H9 (cell line): Measurements from ENCODE around the gene ASS1. TPM values are rescaled to one million over a fixed set of nuclear protein-coding genes. Genes with fewer than 3 reads are reported as not detected.
A peak's percentile ranks its signal among the peaks of the same experiment; 100 is the strongest.

Experiments used
- DNase-seq: peaks from one replicate; pipeline ENCODE4 v3.0.0-alpha.2; 2017
- H2AFZ ChIP-seq: one replicate; pipeline ENCODE4 v1.6.1; 2013; ENCODE audit warnings: mild to moderate bottlenecking, low read length, control low read depth, moderate library complexity
- H2AK5ac ChIP-seq: 2 replicates; pipeline ENCODE4 v1.6.1; 2013; ENCODE audit warnings: low read length, control low read depth, mixed read lengths; ENCODE audit not compliant: insufficient read length
- H2BK120ac ChIP-seq: one replicate; pipeline ENCODE4 v1.6.1; 2013; ENCODE audit warnings: low read depth, mild to moderate bottlenecking, low read length, control low read depth, inconsistent platforms; ENCODE audit not compliant: poor library complexity, severe bottlenecking
- H2BK12ac ChIP-seq: 2 replicates; pipeline ENCODE4 v1.6.1; 2013; ENCODE audit warnings: low read length, control low read depth, mixed read lengths, low read depth; ENCODE audit not compliant: insufficient read length
- H2BK15ac ChIP-seq: 2 replicates; pipeline ENCODE4 v1.6.1; 2013; ENCODE audit warnings: low read depth, low read length, control low read depth
- H2BK20ac ChIP-seq: one replicate; pipeline ENCODE4 v1.6.1; 2013; ENCODE audit warnings: low read depth, mild to moderate bottlenecking, low read length, control low read depth, inconsistent platforms; ENCODE audit not compliant: poor library complexity, severe bottlenecking
- H2BK5ac ChIP-seq: 2 replicates; pipeline ENCODE4 v1.6.1; 2013; ENCODE audit warnings: low read length, control low read depth, mixed read lengths; ENCODE audit not compliant: insufficient read length
- H3K14ac ChIP-seq: 2 replicates; pipeline ENCODE4 v1.6.1; 2013; ENCODE audit warnings: low read length, control low read depth; ENCODE audit not compliant: insufficient read depth
- H3K18ac ChIP-seq: 2 replicates; pipeline ENCODE4 v1.6.1; 2013; ENCODE audit warnings: low read depth, mild to moderate bottlenecking, mixed read lengths, low read length, control low read depth; ENCODE audit not compliant: insufficient read length
- H3K23ac ChIP-seq: 2 replicates; pipeline ENCODE4 v1.6.1; 2013; ENCODE audit warnings: low read length, control low read depth, mixed read lengths, low read depth; ENCODE audit not compliant: insufficient read length
- H3K23me2 ChIP-seq: 2 replicates; pipeline ENCODE4 v1.6.1; 2013; ENCODE audit warnings: low read depth, mild to moderate bottlenecking, mixed read lengths, low read length, control low read depth; ENCODE audit not compliant: insufficient read length, poor library complexity, severe bottlenecking
- H3K27ac ChIP-seq: 2 replicates; pipeline ENCODE4 v1.5.1; 2013; ENCODE audit warnings: low read length, control low read depth, mixed read lengths, low read depth; ENCODE audit not compliant: insufficient read length
- H3K27me3 ChIP-seq: 2 replicates; pipeline ENCODE4 v1.6.1; 2013; ENCODE audit warnings: low read length, control low read depth, inconsistent platforms; ENCODE audit not compliant: insufficient read depth
- H3K4ac ChIP-seq: 2 replicates; pipeline ENCODE4 v1.6.1; 2013; ENCODE audit warnings: low read depth, mild to moderate bottlenecking, control low read depth, inconsistent platforms, low read length, moderate library complexity
- H3K4me1 ChIP-seq: 2 replicates; pipeline ENCODE4 v1.6.1; 2013; ENCODE audit warnings: low read length, control low read depth, inconsistent platforms; ENCODE audit not compliant: insufficient read depth
- H3K4me2 ChIP-seq: 2 replicates; pipeline ENCODE4 v1.6.1; 2013; ENCODE audit warnings: low read length, control low read depth, mixed read lengths; ENCODE audit not compliant: insufficient read length, insufficient read depth
- H3K56ac ChIP-seq: 2 replicates; pipeline ENCODE4 v1.6.1; 2013; ENCODE audit warnings: low read depth, mild to moderate bottlenecking, mixed read lengths, low read length, control low read depth; ENCODE audit not compliant: insufficient read length
- H3K79me1 ChIP-seq: 2 replicates; pipeline ENCODE4 v1.6.1; 2013; ENCODE audit warnings: low read depth, mild to moderate bottlenecking, moderate library complexity, low read length, control low read depth, inconsistent platforms; ENCODE audit not compliant: insufficient read depth, poor library complexity, severe bottlenecking
- H3K79me2 ChIP-seq: 2 replicates; pipeline ENCODE4 v1.6.1; 2013; ENCODE audit warnings: low read length, control low read depth, inconsistent platforms; ENCODE audit not compliant: insufficient read depth
- H3K9ac ChIP-seq: 2 replicates; pipeline ENCODE4 v1.6.1; 2013; ENCODE audit warnings: low read length, control low read depth, mixed read lengths; ENCODE audit not compliant: insufficient read length; ENCODE audit errors: extremely low read depth
- H3K9me3 ChIP-seq: one replicate; pipeline ENCODE4 v1.6.1; 2013; ENCODE audit warnings: low read depth, low read length, inconsistent platforms; ENCODE audit not compliant: control insufficient read depth
- H3T11ph ChIP-seq: one replicate; pipeline ENCODE4 v1.6.1; 2013; ENCODE audit warnings: mild to moderate bottlenecking, low read length, control low read depth, inconsistent platforms
- H4K20me1 ChIP-seq: one replicate; pipeline ENCODE4 v1.6.1; 2013; ENCODE audit not compliant: control insufficient read depth, insufficient read length, insufficient read depth
- H4K5ac ChIP-seq: 2 replicates; pipeline ENCODE4 v1.6.1; 2013; ENCODE audit warnings: low read depth, mild to moderate bottlenecking, mixed read lengths, low read length, control low read depth; ENCODE audit not compliant: insufficient read length
- H4K8ac ChIP-seq: replicated peaks from 2 replicates; pipeline ENCODE4 v1.6.1; 2013; ENCODE audit warnings: low read length, control low read depth, mixed read lengths, low read depth; ENCODE audit not compliant: insufficient read length
- H4K91ac ChIP-seq: 2 replicates; pipeline ENCODE4 v1.6.1; 2013; ENCODE audit warnings: low read depth, mild to moderate bottlenecking, moderate library complexity, mixed read lengths, low read length, control low read depth; ENCODE audit not compliant: insufficient read length
- H3K27ac Mint-ChIP-seq, 3 experiments: 2 replicates in 2 of 3; 3 replicates in 1 of 3; pipeline ENCODE4 v1.8.0; 2020 to 2021; ENCODE audit warnings: mixed read lengths in 3 of 3, mild to moderate bottlenecking in 1 of 3, moderate library complexity in 1 of 3
- H3K27me3 Mint-ChIP-seq: 2 replicates; pipeline ENCODE4 v1.8.0; 2021; ENCODE audit warnings: low read depth, mild to moderate bottlenecking, moderate library complexity, mixed read lengths
- H3K36me3 Mint-ChIP-seq, 3 experiments: 2 replicates in 2 of 3; 3 replicates in 1 of 3; pipeline ENCODE4 v1.8.0; 2020 to 2021; ENCODE audit warnings: low read depth in 3 of 3, mixed read lengths in 3 of 3; ENCODE audit not compliant: insufficient read depth in 1 of 3
- H3K4me1 Mint-ChIP-seq, 2 experiments: 2 replicates each; pipeline ENCODE4 v1.8.0; 2020; ENCODE audit warnings: mixed read lengths in 2 of 2
- H3K4me3 Mint-ChIP-seq, 2 experiments: 2 replicates in 1 of 2; 3 replicates in 1 of 2; pipeline ENCODE4 v1.8.0; 2020 to 2021; ENCODE audit warnings: mild to moderate bottlenecking in 2 of 2, mixed read lengths in 2 of 2, moderate library complexity in 1 of 2
- H3K9me3 Mint-ChIP-seq, 2 experiments: 2 replicates in 1 of 2; 3 replicates in 1 of 2; pipeline ENCODE4 v1.8.0; 2020; ENCODE audit warnings: mild to moderate bottlenecking in 2 of 2, mixed read lengths in 2 of 2, moderate library complexity in 1 of 2
- WGBS: extraction: QIAGEN DNeasy Blood & Tissue Kit; methylation state at CpG from one replicate; pipeline ENCODE4 v1.1.7; 2013; ENCODE audit warnings: missing lambda C conversion rate, low lambda C conversion rate, mixed read lengths; ENCODE audit not compliant: insufficient read length; ENCODE audit errors: extremely low coverage; 5-methylcytosine and 5-hydroxymethylcytosine counted together
- total RNA-seq: library from RNA; stranded (reverse); gene quantifications from 2 replicates; pipeline ENCODE4 v1.2.1, GENCODE V29; 2021
- TF ChIP-seq, protein P1 (sequence below): fragments of 200-600 bp; sonication (generic); conservative IDR thresholded peaks from 3 replicates; pipeline ENCODE4 v1.8.0; 2021; ENCODE audit warnings: antibody characterized with exemption, mild to moderate bottlenecking

Gene ASS1
- total RNA-seq, 1 experiment from 2014 or later: 118 TPM

DNA sequence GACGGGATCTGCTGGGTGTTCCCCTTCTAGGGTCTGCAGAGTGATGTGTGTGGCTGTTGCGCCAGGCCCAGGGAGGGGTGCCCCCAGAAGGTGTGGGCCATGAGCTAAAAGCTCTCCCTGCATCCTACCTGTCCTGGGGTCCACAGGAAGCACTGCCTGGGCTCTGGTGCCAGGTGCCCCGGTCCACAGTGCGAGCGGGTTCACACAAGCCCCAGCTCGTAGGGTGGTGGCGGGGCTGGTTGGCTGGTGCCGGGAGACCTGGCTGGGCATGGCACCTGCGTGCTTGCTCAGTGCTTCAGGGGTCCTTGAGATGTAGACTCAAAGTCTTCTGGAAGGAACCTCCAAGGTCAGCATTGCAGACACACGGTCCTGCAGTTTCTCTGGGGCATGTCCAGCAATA lies 25.5 kb downstream of the ASS1 start:
- Histone ChIP-seq H4K8ac (no peak overlapping the region), H3T11ph (no peak overlapping the region), H3K56ac (no peak overlapping the region), H3K79me2 (no peaks in the 10 kb centered on the region), H3K79me1 (no peaks in the 10 kb centered on the region), H3K23me2 (no peaks in the 10 kb centered on the region), H3K27ac (no peak overlapping the region), H3K18ac (no peak overlapping the region), H2AK5ac (no peak overlapping the region), H4K20me1 (peaks cover 4% of the 10 kb centered on the region), H2AFZ (no peak overlapping the region), H2BK12ac (no peak overlapping the region), H3K4me2 (no peak overlapping the region), H2BK15ac (no peak overlapping the region), H3K4ac (no peak overlapping the region), H3K9ac (no peak overlapping the region), H2BK20ac (no peak overlapping the region), H3K9me3 (no peaks in the 10 kb centered on the region), H3K4me1 (0 out of 2 replicates have a peak, but pooled peaks cover 2% of the 10 kb centered on the region), H2BK5ac (no peak overlapping the region), H3K23ac (no peak overlapping the region), H2BK120ac (no peak overlapping the region), H3K27me3 (no peaks in the 10 kb centered on the region), H3K14ac (no peak overlapping the region; the same call in 1 of the 2 replicates), H4K91ac (no peak overlapping the region), H4K5ac (no peak overlapping the region)
- H3K4me1 Mint-ChIP-seq: peaks cover 17 to 62% of the 10 kb centered on the region in 2 experiments
- H3K9me3 Mint-ChIP-seq: no peaks in the 10 kb centered on the region
- peaks cover 0 to 19% (median 16%) of the 10 kb centered on the region in 3 experiments; a peak in 5 of 7 replicates for H3K36me3 Mint-ChIP-seq
- 0 out of 7 replicates have a peak overlapping the region, but pooled peaks of 1 of the 3 experiments have one; percentile 74 for H3K27ac Mint-ChIP-seq
- TF ChIP-seq, protein P1, sequence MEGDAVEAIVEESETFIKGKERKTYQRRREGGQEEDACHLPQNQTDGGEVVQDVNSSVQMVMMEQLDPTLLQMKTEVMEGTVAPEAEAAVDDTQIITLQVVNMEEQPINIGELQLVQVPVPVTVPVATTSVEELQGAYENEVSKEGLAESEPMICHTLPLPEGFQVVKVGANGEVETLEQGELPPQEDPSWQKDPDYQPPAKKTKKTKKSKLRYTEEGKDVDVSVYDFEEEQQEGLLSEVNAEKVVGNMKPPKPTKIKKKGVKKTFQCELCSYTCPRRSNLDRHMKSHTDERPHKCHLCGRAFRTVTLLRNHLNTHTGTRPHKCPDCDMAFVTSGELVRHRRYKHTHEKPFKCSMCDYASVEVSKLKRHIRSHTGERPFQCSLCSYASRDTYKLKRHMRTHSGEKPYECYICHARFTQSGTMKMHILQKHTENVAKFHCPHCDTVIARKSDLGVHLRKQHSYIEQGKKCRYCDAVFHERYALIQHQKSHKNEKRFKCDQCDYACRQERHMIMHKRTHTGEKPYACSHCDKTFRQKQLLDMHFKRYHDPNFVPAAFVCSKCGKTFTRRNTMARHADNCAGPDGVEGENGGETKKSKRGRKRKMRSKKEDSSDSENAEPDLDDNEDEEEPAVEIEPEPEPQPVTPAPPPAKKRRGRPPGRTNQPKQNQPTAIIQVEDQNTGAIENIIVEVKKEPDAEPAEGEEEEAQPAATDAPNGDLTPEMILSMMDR: no peak
- no peak for DNase-seq
- H3K4me3 Mint-ChIP-seq: no peak overlapping the region
- WGBS: no CpG with 5 or more reads among the region's 10 CpGs
- H3K27me3 Mint-ChIP-seq: no peaks in the 10 kb centered on the region
